Ishikawa (cell line): ENCODE results near the gene RGL3.

ENCODE experiments used
- CEBPB ChIP-seq: IDR thresholded peaks from 2 replicates; pipeline ENCODE4 v1.6.1; 2012
- CREB1 ChIP-seq: IDR thresholded peaks from 2 replicates; pipeline ENCODE4 v1.6.1; 2012; ENCODE audit warnings: low read depth
- EGR1 ChIP-seq: IDR thresholded peaks from 2 replicates; pipeline ENCODE4 v1.6.1; 2012
- EP300 ChIP-seq: IDR thresholded peaks from 2 replicates; pipeline ENCODE4 v1.6.1; 2012; ENCODE audit warnings: borderline replicate concordance
- FOXM1 ChIP-seq: IDR thresholded peaks from 2 replicates; pipeline ENCODE4 v1.6.1; 2012; ENCODE audit warnings: low read depth, borderline replicate concordance
- MAX ChIP-seq: IDR thresholded peaks from 2 replicates; pipeline ENCODE4 v1.6.1; 2012
- NFIC ChIP-seq: IDR thresholded peaks from 2 replicates; pipeline ENCODE4 v1.6.1; 2012
- RAD21 ChIP-seq: IDR thresholded peaks from 2 replicates; pipeline ENCODE4 v1.6.1; 2012; ENCODE audit warnings: low read depth
- REST ChIP-seq: IDR thresholded peaks from 2 replicates; pipeline ENCODE4 v1.6.1; 2012; ENCODE audit warnings: low read depth, mild to moderate bottlenecking
- TAF1 ChIP-seq: IDR thresholded peaks from 2 replicates; pipeline ENCODE4 v1.6.1; 2012; ENCODE audit warnings: low read depth, mild to moderate bottlenecking
- TCF12 ChIP-seq: IDR thresholded peaks from 2 replicates; pipeline ENCODE4 v1.6.1; 2012; ENCODE audit warnings: low read depth
- TEAD4 ChIP-seq: IDR thresholded peaks from 2 replicates; pipeline ENCODE4 v1.6.1; 2012
- USF1 ChIP-seq: IDR thresholded peaks from 2 replicates; pipeline ENCODE4 v1.6.1; 2012
- YY1 ChIP-seq: IDR thresholded peaks from 2 replicates; pipeline ENCODE4 v1.6.1; 2012; ENCODE audit warnings: low read depth
- ZBTB7A ChIP-seq: IDR thresholded peaks from 2 replicates; pipeline ENCODE4 v1.6.1; 2012; ENCODE audit warnings: low read depth

Gene RGL3

GRCh38 chr19:11445141-11445540 is 26.0 kb upstream of the RGL3 start:
- TF ChIP-seq FOXM1 (no peak), MAX (no peak), EGR1 (no peak), RAD21 (no peak), NFIC (no peak), EP300 (no peak), CEBPB (no peak), TAF1 (no peak)

GRCh38 chr19:11444059-11444458 is 24.9 kb upstream of the RGL3 start:
- TF ChIP-seq REST (no peak), CREB1 (no peak), FOXM1 (no peak), ZBTB7A (no peak), MAX (no peak), EGR1 (no peak), YY1 (no peak), NFIC (no peak), EP300 (no peak), TCF12 (no peak), CEBPB (no peak), TEAD4 (no peak), RAD21 (no peak), TAF1 (no peak)

GRCh38 chr19:11437955-11438354 is 18.8 kb upstream of the RGL3 start:
- TF ChIP-seq YY1, result no peak

- TF ChIP-seq MAX (no peak), TAF1 (0 out of 2 replicates have a peak, but pooled peaks have one; percentile 11)
These were observed 16.8 kb upstream of the RGL3 start for GRCh38 chr19:11435833-11436313.

GRCh38 chr19:11435057-11435832 is 16.1 kb upstream of the RGL3 start, which contains the start of the genes ODAD3 and PRKCSH:
Gene ODAD3, minus strand, starts transcription at chr19:11435121. Its CDS starts 105 bp downstream, at chr19:11435016.
Gene PRKCSH, plus strand, starts transcription at chr19:11435635. Its CDS starts 483 bp downstream, at chr19:11436118.
- TF ChIP-seq REST (no peak), RAD21 (0 out of 2 replicates have a peak, but pooled peaks have one; percentile 25), FOXM1 (0 out of 2 replicates have a peak, but pooled peaks have one; percentile 27), TCF12 (no peak; the same call in 1 of the 2 replicates), MAX (peak; percentile 77), USF1 (peak; percentile 96), EGR1 (peak; percentile 100), CEBPB (0 out of 2 replicates have a peak, but pooled peaks have one; percentile 6), EP300 (peak; percentile 56; the same call in 1 of the 2 replicates), NFIC (peak; percentile 39; the same call in 1 of the 2 replicates), CREB1 (peak; percentile 86), TAF1 (peak; percentile 86), YY1 (peak; percentile 100), ZBTB7A (peak; percentile 52), TEAD4 (peak; percentile 81)

- TF ChIP-seq TCF12 (no peak), MAX (no peak), CEBPB (no peak), RAD21 (no peak), FOXM1 (no peak), YY1 (no peak), USF1 (no peak), ZBTB7A (no peak; the same call in 1 of the 2 replicates)
These were observed 15.6 kb upstream of the RGL3 start for GRCh38 chr19:11434703-11435056.
